Measurements from ENCODE around the gene GPR78. TPM values are rescaled to one million over a fixed set of nuclear protein-coding genes. Genes with fewer than 3 reads are reported as not detected.

GPR78 gene
- total RNA-seq, 1 donor, result 2.2 TPM

- TF ChIP-seq, protein P1, sequence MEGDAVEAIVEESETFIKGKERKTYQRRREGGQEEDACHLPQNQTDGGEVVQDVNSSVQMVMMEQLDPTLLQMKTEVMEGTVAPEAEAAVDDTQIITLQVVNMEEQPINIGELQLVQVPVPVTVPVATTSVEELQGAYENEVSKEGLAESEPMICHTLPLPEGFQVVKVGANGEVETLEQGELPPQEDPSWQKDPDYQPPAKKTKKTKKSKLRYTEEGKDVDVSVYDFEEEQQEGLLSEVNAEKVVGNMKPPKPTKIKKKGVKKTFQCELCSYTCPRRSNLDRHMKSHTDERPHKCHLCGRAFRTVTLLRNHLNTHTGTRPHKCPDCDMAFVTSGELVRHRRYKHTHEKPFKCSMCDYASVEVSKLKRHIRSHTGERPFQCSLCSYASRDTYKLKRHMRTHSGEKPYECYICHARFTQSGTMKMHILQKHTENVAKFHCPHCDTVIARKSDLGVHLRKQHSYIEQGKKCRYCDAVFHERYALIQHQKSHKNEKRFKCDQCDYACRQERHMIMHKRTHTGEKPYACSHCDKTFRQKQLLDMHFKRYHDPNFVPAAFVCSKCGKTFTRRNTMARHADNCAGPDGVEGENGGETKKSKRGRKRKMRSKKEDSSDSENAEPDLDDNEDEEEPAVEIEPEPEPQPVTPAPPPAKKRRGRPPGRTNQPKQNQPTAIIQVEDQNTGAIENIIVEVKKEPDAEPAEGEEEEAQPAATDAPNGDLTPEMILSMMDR (IDR thresholded peaks at IDR 0.05; ENCODE audit: insufficient read depth, low read depth, low read length), result no peak
- DNase-seq (ENCODE audit: low read depth), result no peak
- no peak overlapping the region for H3K4me3 ChIP-seq (ENCODE audit: low read depth, low read length)
These were observed 9.8 kb downstream of the GPR78 start for GRCh38 chr4:8589823-8590545.

- TF ChIP-seq, protein P1 (IDR thresholded peaks at IDR 0.05; ENCODE audit: insufficient read depth, low read depth, low read length), result no peak
- no peak for DNase-seq (ENCODE audit: low read depth)
- no peak overlapping the region for H3K4me3 ChIP-seq (ENCODE audit: low read depth, low read length)
These were observed 10.3 kb downstream of the GPR78 start for GRCh38 chr4:8590546-8590880.

DNA sequence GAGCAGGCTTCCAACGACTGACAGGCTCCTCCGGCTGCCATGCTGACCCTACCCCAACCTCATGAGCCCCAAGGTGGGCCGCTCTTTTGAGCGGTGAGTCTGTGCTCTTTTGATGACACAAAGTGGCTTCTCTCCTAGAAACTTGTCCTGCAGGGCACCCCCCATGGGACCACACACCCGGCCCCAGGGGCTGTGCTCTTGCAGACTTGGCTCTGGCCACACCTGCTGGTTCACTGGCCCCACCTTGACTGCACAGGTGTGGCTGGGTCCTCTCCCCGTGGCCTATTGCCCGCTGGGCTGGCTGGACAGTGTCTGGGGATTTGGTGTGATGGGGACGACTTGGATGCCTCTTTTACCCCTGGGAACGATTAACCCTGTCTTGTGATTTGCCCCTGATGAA lies 10.9 kb downstream of the GPR78 start:
- no peak overlapping the region for H3K4me3 ChIP-seq (ENCODE audit: low read depth, low read length)
- TF ChIP-seq, protein P1 (IDR thresholded peaks at IDR 0.05; ENCODE audit: insufficient read depth, low read depth, low read length), result no peak
- DNase-seq (ENCODE audit: low read depth), result no peak

GRCh38 chr4:8591626-8592365 lies 11.6 kb downstream of the GPR78 start:
- no peak overlapping the region for H3K4me3 ChIP-seq (ENCODE audit: low read depth, low read length)
- TF ChIP-seq, protein P1 (IDR thresholded peaks at IDR 0.05; ENCODE audit: insufficient read depth, low read depth, low read length), result no peak
- no peak for DNase-seq (ENCODE audit: low read depth)

- peak within 1 kb of the TSS; percentile 84 for H3K4me3 ChIP-seq (ENCODE audit: low read depth, low read length)
- peak; percentile 69 for DNase-seq (ENCODE audit: low read depth)
- TF ChIP-seq, protein P1 (IDR thresholded peaks at IDR 0.05; ENCODE audit: insufficient read depth, low read depth, low read length), result no peak
These were observed 12.4 kb downstream of the GPR78 start, which contains the start of gene CPZ for GRCh38 chr4:8592366-8593263. Gene CPZ, plus strand, starts transcription at chr4:8592765. Its CDS starts 69 bp downstream, at chr4:8592834.

- H3K4me3 ChIP-seq (ENCODE audit: low read depth, low read length), result peak overlapping the region; percentile 84
- TF ChIP-seq, protein P1 (IDR thresholded peaks at IDR 0.05; ENCODE audit: insufficient read depth, low read depth, low read length), result no peak
- peak; percentile 36 for DNase-seq (ENCODE audit: low read depth)
These were observed 13.3 kb downstream of the GPR78 start for GRCh38 chr4:8593264-8594096.

Data from fibroblast of villous mesenchyme (primary cell).